ENCODE data around the gene ZNF496.

Gene ZNF496

GRCh38 chr1:247335882-247336281, 4.2 kb upstream of the ZNF496 start:
- no peak for DNase-seq
- Histone ChIP-seq H4K91ac (ENCODE audit: low read depth, low read length) (no peak overlapping the region), H3K36me3 (ENCODE audit: control insufficient read depth in 1 of 2, insufficient read depth in 2 of 2, low read length in 2 of 2) (peaks cover 6 to 11% of the 10 kb centered on the region in 2 experiments), H3K14ac (ENCODE audit: low read length) (no peak overlapping the region), H3K27me3 (ENCODE audit: insufficient read depth, low read length) (no peaks in the 10 kb centered on the region), H3K4me1 (ENCODE audit: control insufficient read depth in 1 of 2, insufficient read depth in 2 of 2, low read length in 2 of 2) (peaks cover 17 to 32% of the 10 kb centered on the region in 2 experiments), H3K18ac (ENCODE audit: low read length) (no peak overlapping the region), H4K8ac (ENCODE audit: low read depth, low read length) (no peak overlapping the region), H4K12ac (ENCODE audit: low read depth, low read length) (no peak overlapping the region), H3K4me3 (ENCODE audit: low read depth, low read length) (no peak overlapping the region), H2AK5ac (ENCODE audit: low read length) (no peak overlapping the region), H3K79me2 (ENCODE audit: control insufficient read depth, insufficient read depth, low read length, poor library complexity) (peaks cover 15% of the 10 kb centered on the region), H3K79me1 (ENCODE audit: low read length) (peaks cover 14% of the 10 kb centered on the region), H3K4me2 (ENCODE audit: low read length) (no peak overlapping the region), H2BK12ac (ENCODE audit: low read length) (no peak overlapping the region), H3K23ac (ENCODE audit: low read length) (no peak overlapping the region), H2BK120ac (ENCODE audit: insufficient read depth, low read length, poor library complexity) (no peak overlapping the region), H3K9me3 (ENCODE audit: insufficient read depth, low read depth, low read length) (no peaks in the 10 kb centered on the region), H2AFZ (ENCODE audit: insufficient read depth, low read length, poor library complexity) (no peak overlapping the region), H3K9ac (ENCODE audit: low read length) (no peak overlapping the region), H2BK5ac (ENCODE audit: low read depth, low read length, poor library complexity) (no peak overlapping the region), H3K27ac (ENCODE audit: low read depth, low read length) (no peak overlapping the region), H3K4ac (ENCODE audit: low read depth, low read length) (no peak overlapping the region)
- WGBS (ENCODE audit: extremely low coverage, insufficient coverage, insufficient read length) = no CpG with 5 or more reads among the region's 11 CpGs

- Histone ChIP-seq H2BK12ac (ENCODE audit: low read length) (no peak overlapping the region), H4K91ac (ENCODE audit: low read depth, low read length) (no peak overlapping the region), H2BK5ac (ENCODE audit: low read depth, low read length, poor library complexity) (no peak overlapping the region), H3K36me3 (ENCODE audit: control insufficient read depth in 1 of 2, insufficient read depth in 2 of 2, low read length in 2 of 2) (peaks cover 10% of the 10 kb centered on the region in 2 experiments), H2AK5ac (ENCODE audit: low read length) (no peak overlapping the region), H2BK120ac (ENCODE audit: insufficient read depth, low read length, poor library complexity) (no peak overlapping the region), H4K12ac (ENCODE audit: low read depth, low read length) (no peak overlapping the region), H3K9ac (ENCODE audit: low read length) (no peak overlapping the region), H3K18ac (ENCODE audit: low read length) (no peak overlapping the region), H3K79me2 (ENCODE audit: control insufficient read depth, insufficient read depth, low read length, poor library complexity) (peaks cover 21% of the 10 kb centered on the region), H3K27me3 (ENCODE audit: insufficient read depth, low read length) (no peaks in the 10 kb centered on the region), H3K79me1 (ENCODE audit: low read length) (peaks cover 14% of the 10 kb centered on the region), H3K14ac (ENCODE audit: low read length) (no peak overlapping the region), H3K4ac (ENCODE audit: low read depth, low read length) (peak overlapping the region; percentile 28), H3K4me3 (ENCODE audit: low read depth, low read length) (no peak overlapping the region), H3K23ac (ENCODE audit: low read length) (no peak overlapping the region), H4K8ac (ENCODE audit: low read depth, low read length) (peak overlapping the region; percentile 8), H2AFZ (ENCODE audit: insufficient read depth, low read length, poor library complexity) (no peak overlapping the region), H3K27ac (ENCODE audit: low read depth, low read length) (no peak overlapping the region), H3K4me2 (ENCODE audit: low read length) (no peak overlapping the region), H3K4me1 (ENCODE audit: control insufficient read depth in 1 of 2, insufficient read depth in 2 of 2, low read length in 2 of 2) (peaks cover 24 to 40% of the 10 kb centered on the region in 2 experiments), H3K9me3 (ENCODE audit: insufficient read depth, low read depth, low read length) (no peaks in the 10 kb centered on the region)
- WGBS (ENCODE audit: extremely low coverage, insufficient coverage, insufficient read length) = no CpG with 5 or more reads among the region's 11 CpGs
- no peak for DNase-seq
Measured at GRCh38 chr1:247334378-247335133, 2.9 kb upstream of the ZNF496 start.

GRCh38 chr1:247332623-247333361, 1.1 kb upstream of the ZNF496 start:
- peak overlapping the region; percentile 85 for H3K4me2 ChIP-seq (ENCODE audit: low read length)
- H3K27me3 ChIP-seq (ENCODE audit: insufficient read depth, low read length) = no peaks in the 10 kb centered on the region
- H4K12ac ChIP-seq (ENCODE audit: low read depth, low read length) = peak overlapping the region; percentile 71
- no peaks in the 10 kb centered on the region for H3K9me3 ChIP-seq (ENCODE audit: insufficient read depth, low read depth, low read length)
- H3K18ac ChIP-seq (ENCODE audit: low read length) = peak overlapping the region; percentile 53
- peaks cover 21% of the 10 kb centered on the region for H3K79me2 ChIP-seq (ENCODE audit: control insufficient read depth, insufficient read depth, low read length, poor library complexity)
- peaks cover 23 to 38% of the 10 kb centered on the region in 2 experiments for H3K4me1 ChIP-seq (ENCODE audit: control insufficient read depth in 1 of 2, insufficient read depth in 2 of 2, low read length in 2 of 2)
- no peak overlapping the region for H2AK5ac ChIP-seq (ENCODE audit: low read length)
- H3K4me3 ChIP-seq (ENCODE audit: low read depth, low read length) = peak overlapping the region; percentile 88
- peaks cover 14% of the 10 kb centered on the region for H3K79me1 ChIP-seq (ENCODE audit: low read length)
- H3K14ac ChIP-seq (ENCODE audit: low read length) = peak overlapping the region; percentile 84
- H2BK12ac ChIP-seq (ENCODE audit: low read length) = no peak overlapping the region
- H4K91ac ChIP-seq (ENCODE audit: low read depth, low read length) = peak overlapping the region; percentile 96
- H2BK5ac ChIP-seq (ENCODE audit: low read depth, low read length, poor library complexity) = peak overlapping the region; percentile 70
- H3K23ac ChIP-seq (ENCODE audit: low read length) = no peak overlapping the region
- H3K36me3 ChIP-seq (ENCODE audit: control insufficient read depth in 1 of 2, insufficient read depth in 2 of 2, low read length in 2 of 2) = peaks cover 25% of the 10 kb centered on the region in 2 experiments
- peak overlapping the region; percentile 48 for H3K4ac ChIP-seq (ENCODE audit: low read depth, low read length)
- peak in 1 of 2 donors; percentile 32 for DNase-seq
- no peak overlapping the region for H2AFZ ChIP-seq (ENCODE audit: insufficient read depth, low read length, poor library complexity)
- H4K8ac ChIP-seq (ENCODE audit: low read depth, low read length) = peak overlapping the region; percentile 77
- peak overlapping the region; percentile 10 for H3K27ac ChIP-seq (ENCODE audit: low read depth, low read length)
- peak overlapping the region; percentile 29 for H3K9ac ChIP-seq (ENCODE audit: low read length)
- no CpG with 5 or more reads among the region's 28 CpGs for WGBS (ENCODE audit: extremely low coverage, insufficient coverage, insufficient read length)
- peak overlapping the region; percentile 27 for H2BK120ac ChIP-seq (ENCODE audit: insufficient read depth, low read length, poor library complexity)

- no CpG with 5 or more reads among the region's 38 CpGs for WGBS (ENCODE audit: extremely low coverage, insufficient coverage, insufficient read length)
- H3K14ac ChIP-seq (ENCODE audit: low read length) = peak overlapping the region; percentile 91
- H3K4me2 ChIP-seq (ENCODE audit: low read length) = peak overlapping the region; percentile 85
Measured at GRCh38 chr1:247332215-247332622, 552 bp upstream of the ZNF496 start.

More at GRCh38 chr1:247332215-247332622, 552 bp upstream of the ZNF496 start:
- no peak overlapping the region for H2AK5ac ChIP-seq (ENCODE audit: low read length)
- H3K9me3 ChIP-seq (ENCODE audit: insufficient read depth, low read depth, low read length) = no peaks in the 10 kb centered on the region
- H2BK12ac ChIP-seq (ENCODE audit: low read length) = no peak overlapping the region
- H3K4me3 ChIP-seq (ENCODE audit: low read depth, low read length) = peak overlapping the region; percentile 88
- H3K18ac ChIP-seq (ENCODE audit: low read length) = peak overlapping the region; percentile 79
- H2BK120ac ChIP-seq (ENCODE audit: insufficient read depth, low read length, poor library complexity) = peak overlapping the region; percentile 79
- DNase-seq = peak in 1 of 2 donors; percentile 32
- H3K23ac ChIP-seq (ENCODE audit: low read length) = no peak overlapping the region
- peak overlapping the region; percentile 71 for H4K12ac ChIP-seq (ENCODE audit: low read depth, low read length)
- H3K9ac ChIP-seq (ENCODE audit: low read length) = peak overlapping the region; percentile 81
- peaks cover 14% of the 10 kb centered on the region for H3K79me1 ChIP-seq (ENCODE audit: low read length)
- H4K91ac ChIP-seq (ENCODE audit: low read depth, low read length) = peak overlapping the region; percentile 96
- H2BK5ac ChIP-seq (ENCODE audit: low read depth, low read length, poor library complexity) = peak overlapping the region; percentile 70
- no peaks in the 10 kb centered on the region for H3K27me3 ChIP-seq (ENCODE audit: insufficient read depth, low read length)
- H4K8ac ChIP-seq (ENCODE audit: low read depth, low read length) = peak overlapping the region; percentile 83
- peak overlapping the region; percentile 63 for H3K27ac ChIP-seq (ENCODE audit: low read depth, low read length)
- H3K79me2 ChIP-seq (ENCODE audit: control insufficient read depth, insufficient read depth, low read length, poor library complexity) = peaks cover 21% of the 10 kb centered on the region
- H3K36me3 ChIP-seq (ENCODE audit: control insufficient read depth in 1 of 2, insufficient read depth in 2 of 2, low read length in 2 of 2) = peaks cover 26 to 27% of the 10 kb centered on the region in 2 experiments
- H3K4ac ChIP-seq (ENCODE audit: low read depth, low read length) = peak overlapping the region; percentile 57
- H3K4me1 ChIP-seq (ENCODE audit: control insufficient read depth in 1 of 2, insufficient read depth in 2 of 2, low read length in 2 of 2) = peaks cover 17 to 32% of the 10 kb centered on the region in 2 experiments
- H2AFZ ChIP-seq (ENCODE audit: insufficient read depth, low read length, poor library complexity) = peak overlapping the region; percentile 95

All from trophoblast cell (in vitro differentiated cells and primary cell).